Measurements from ENCODE around the gene CDPF1. TPM values are rescaled to one million over a fixed set of nuclear protein-coding genes. Genes with fewer than 3 reads are reported as not detected.

The CDPF1 gene
- total and polyA plus RNA-seq, 2 donors (not counting 1 experiment from before 2014, with no cell fraction given), result 9.8 to 15.4 TPM

GRCh38 chr22:46251266-46251665 lies 1.2 kb upstream of the CDPF1 start:
- Mint-ChIP-seq H3K9me3 (ENCODE audit: insufficient read depth) (no peaks in the 10 kb centered on the region), H3K4me3 (peak overlapping the region; percentile 87), H3K27me3 (no peaks in the 10 kb centered on the region), H3K27ac (peak overlapping the region; percentile 80), H3K4me1 (peaks cover 18% of the 10 kb centered on the region)
- Histone ChIP-seq H4K20me1 (ENCODE audit: control insufficient read depth, insufficient read depth, low read length, poor library complexity, severe bottlenecking) (no peaks in the 10 kb centered on the region), H3K36me3 (replicated peaks in 1 of 2; ENCODE audit: control extremely low read depth in 1 of 2, control insufficient read depth in 1 of 2, extremely low read depth in 1 of 2, insufficient read depth in 2 of 2, low read length in 1 of 2) (no peaks in the 10 kb centered on the region), H3K27me3 (replicated peaks in 1 of 4; ENCODE audit: control extremely low read depth in 1 of 4, control insufficient read depth in 3 of 4, insufficient read depth in 4 of 4, low read length in 3 of 4) (no peaks in the 10 kb centered on the region), H3K9ac (ENCODE audit: low read length) (peak overlapping the region; percentile 75), H3K27ac (ENCODE audit: low read length in 2 of 2) (no peak overlapping the region), H3K79me2 (ENCODE audit: control insufficient read depth, insufficient read depth, low read length) (peaks cover 16% of the 10 kb centered on the region), H3K4me3 (ENCODE audit: control extremely low read depth in 1 of 5, extremely low read depth in 1 of 5, insufficient read depth in 1 of 5, low read depth in 2 of 5, low read length in 4 of 5) (peak overlapping the region in 4 of 5 experiments; percentile 72 to 85 (median 82)), H3K4me2 (replicated peaks; ENCODE audit: low read depth, low read length, poor library complexity, severe bottlenecking) (peak overlapping the region; percentile 84), H2AFZ (ENCODE audit: insufficient read depth, low read depth, low read length, poor library complexity, severe bottlenecking) (peak overlapping the region; percentile 85), H3K9me3 (ENCODE audit: control extremely low read depth in 1 of 3, control insufficient read depth in 2 of 3, insufficient read depth in 1 of 3, low read length in 2 of 3) (peaks cover 0 to 2% (median 0%) of the 10 kb centered on the region in 3 donors), H3K4me1 (ENCODE audit: control insufficient read depth in 2 of 2, insufficient read depth in 2 of 2, low read length in 2 of 2) (peaks cover 14% of the 10 kb centered on the region in 2 donors)
- intact Hi-C loops (cut with micrococcal nuclease), result loop anchor here (2.0 kb wide), 1 partner anchor 38 kb away; no protein-coding TSS in a partner anchor
- no peak for TF ChIP-seq EZH2 (IDR thresholded peaks at IDR 0.05; ENCODE audit: borderline replicate concordance, insufficient read depth, low read depth, low read length, poor library complexity, severe bottlenecking)
- TF ChIP-seq CTCF (IDR thresholded peaks at IDR 0.05), result no peak
- ATAC-seq (ENCODE audit: low read depth) (no peak), DNase-seq (no peak)
- CTCF ChIA-PET, result no interaction called here
- POLR2A ChIA-PET, result interaction anchor here (0.6 to 0.8 kb wide), 3 partner anchors 45 to 517 kb away, joined by 3 to 4 read pairs (median 3); no protein-coding TSS in a partner anchor
- 100% methylated on average over 3 of the region's 7 CpGs for WGBS (ENCODE audit: insufficient coverage)

- Histone ChIP-seq H3K4me2 (replicated peaks; ENCODE audit: low read depth, low read length, poor library complexity, severe bottlenecking) (peak overlapping the region; percentile 84), H3K9me3 (ENCODE audit: control extremely low read depth in 1 of 3, control insufficient read depth in 2 of 3, insufficient read depth in 1 of 3, low read length in 2 of 3) (peaks cover 0 to 2% (median 0%) of the 10 kb centered on the region in 3 donors), H2AFZ (ENCODE audit: insufficient read depth, low read depth, low read length, poor library complexity, severe bottlenecking) (peak overlapping the region; percentile 85), H3K9ac (ENCODE audit: low read length) (peak overlapping the region; percentile 75), H3K79me2 (ENCODE audit: control insufficient read depth, insufficient read depth, low read length) (peaks cover 16% of the 10 kb centered on the region), H3K27ac (ENCODE audit: low read length in 2 of 2) (peak overlapping the region; percentile 5 to 75), H4K20me1 (ENCODE audit: control insufficient read depth, insufficient read depth, low read length, poor library complexity, severe bottlenecking) (no peaks in the 10 kb centered on the region), H3K36me3 (replicated peaks in 1 of 2; ENCODE audit: control extremely low read depth in 1 of 2, control insufficient read depth in 1 of 2, extremely low read depth in 1 of 2, insufficient read depth in 2 of 2, low read length in 1 of 2) (no peaks in the 10 kb centered on the region), H3K27me3 (replicated peaks in 1 of 4; ENCODE audit: control extremely low read depth in 1 of 4, control insufficient read depth in 3 of 4, insufficient read depth in 4 of 4, low read length in 3 of 4) (no peaks in the 10 kb centered on the region), H3K4me3 (ENCODE audit: control extremely low read depth in 1 of 5, extremely low read depth in 1 of 5, insufficient read depth in 1 of 5, low read depth in 2 of 5, low read length in 4 of 5) (peak overlapping the region in 4 of 5 experiments; percentile 72 to 85 (median 82)), H3K4me1 (ENCODE audit: control insufficient read depth in 2 of 2, insufficient read depth in 2 of 2, low read length in 2 of 2) (peaks cover 14% of the 10 kb centered on the region in 2 donors)
- H3K27me3 Mint-ChIP-seq, result no peaks in the 10 kb centered on the region
- ATAC-seq (ENCODE audit: low read depth) (no peak), DNase-seq (no peak)
- H3K4me1 Mint-ChIP-seq, result peaks cover 18% of the 10 kb centered on the region
- peak overlapping the region; percentile 87 for H3K4me3 Mint-ChIP-seq
- POLR2A ChIA-PET, result interaction anchor here (0.6 to 1.5 kb wide), 4 partner anchors 18 to 361 kb away, joined by 3 to 11 read pairs (median 7); partner anchors contain the start of genes GTSE1 and TTC38
- 21% methylated on average over 25 of the region's 25 CpGs for WGBS (ENCODE audit: insufficient coverage)
- intact Hi-C loops (cut with micrococcal nuclease), result loop anchor here (1.0 to 2.0 kb wide), 4 partner anchors 17 to 99 kb away; partner anchors contain the start of gene GTSE1
- peak overlapping the region; percentile 80 for H3K27ac Mint-ChIP-seq
- CTCF ChIA-PET, result interaction anchor here (1.1 kb wide), 1 partner anchor 125 kb away, joined by 3 read pairs; no protein-coding TSS in a partner anchor
- TF ChIP-seq CTCF (IDR thresholded peaks at IDR 0.05) (no peak), EZH2 (IDR thresholded peaks at IDR 0.05; ENCODE audit: borderline replicate concordance, insufficient read depth, low read depth, low read length, poor library complexity, severe bottlenecking) (no peak)
- no peaks in the 10 kb centered on the region for H3K9me3 Mint-ChIP-seq (ENCODE audit: insufficient read depth)
Measured at GRCh38 chr22:46250783-46251125, 661 bp upstream of the CDPF1 start.
